ENCODE data around the gene ROR2.

DNA sequence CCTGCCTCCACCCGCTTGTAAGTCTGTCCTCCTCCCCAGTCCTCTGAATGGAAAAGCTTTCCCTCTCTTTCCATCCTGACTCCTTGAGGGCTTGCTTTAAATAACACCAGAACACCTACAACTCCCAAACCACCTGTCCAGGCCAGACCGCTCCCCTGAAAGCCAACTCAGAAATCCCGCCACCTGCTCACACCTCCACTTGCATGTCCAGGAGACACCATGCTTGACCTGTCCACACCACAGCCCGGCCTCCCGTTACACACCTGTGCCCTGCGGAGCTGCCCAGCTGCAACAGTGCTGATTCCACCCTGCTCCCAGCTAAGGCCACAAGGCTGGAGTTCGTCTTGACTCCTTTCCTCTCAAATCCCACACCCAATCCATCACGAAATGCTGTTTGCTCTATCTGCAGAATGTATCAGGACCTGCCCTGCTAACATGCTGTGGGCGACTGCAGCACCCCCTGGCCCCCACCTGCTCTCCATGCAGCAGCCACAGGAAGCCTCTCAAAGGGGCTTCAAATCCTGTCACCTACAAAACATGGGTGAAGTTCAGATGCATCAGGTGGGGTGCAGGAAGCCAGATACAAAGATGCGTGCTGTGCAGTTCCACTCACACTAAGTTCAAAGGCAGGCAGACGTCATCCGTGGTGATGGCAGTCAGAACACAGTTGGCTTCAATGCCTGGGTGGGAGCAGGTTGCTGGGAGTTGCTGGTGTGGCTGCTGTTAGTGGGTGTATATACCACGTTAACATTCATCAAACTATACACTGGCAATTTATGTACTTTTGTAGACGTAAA is 166.0 kb downstream of the ROR2 start:
- TF ChIP-seq POLR2AphosphoS5 (IDR thresholded peaks at IDR 0.05; ENCODE audit: low read depth, low read length), result no peak
- TF ChIP-seq, protein P1, sequence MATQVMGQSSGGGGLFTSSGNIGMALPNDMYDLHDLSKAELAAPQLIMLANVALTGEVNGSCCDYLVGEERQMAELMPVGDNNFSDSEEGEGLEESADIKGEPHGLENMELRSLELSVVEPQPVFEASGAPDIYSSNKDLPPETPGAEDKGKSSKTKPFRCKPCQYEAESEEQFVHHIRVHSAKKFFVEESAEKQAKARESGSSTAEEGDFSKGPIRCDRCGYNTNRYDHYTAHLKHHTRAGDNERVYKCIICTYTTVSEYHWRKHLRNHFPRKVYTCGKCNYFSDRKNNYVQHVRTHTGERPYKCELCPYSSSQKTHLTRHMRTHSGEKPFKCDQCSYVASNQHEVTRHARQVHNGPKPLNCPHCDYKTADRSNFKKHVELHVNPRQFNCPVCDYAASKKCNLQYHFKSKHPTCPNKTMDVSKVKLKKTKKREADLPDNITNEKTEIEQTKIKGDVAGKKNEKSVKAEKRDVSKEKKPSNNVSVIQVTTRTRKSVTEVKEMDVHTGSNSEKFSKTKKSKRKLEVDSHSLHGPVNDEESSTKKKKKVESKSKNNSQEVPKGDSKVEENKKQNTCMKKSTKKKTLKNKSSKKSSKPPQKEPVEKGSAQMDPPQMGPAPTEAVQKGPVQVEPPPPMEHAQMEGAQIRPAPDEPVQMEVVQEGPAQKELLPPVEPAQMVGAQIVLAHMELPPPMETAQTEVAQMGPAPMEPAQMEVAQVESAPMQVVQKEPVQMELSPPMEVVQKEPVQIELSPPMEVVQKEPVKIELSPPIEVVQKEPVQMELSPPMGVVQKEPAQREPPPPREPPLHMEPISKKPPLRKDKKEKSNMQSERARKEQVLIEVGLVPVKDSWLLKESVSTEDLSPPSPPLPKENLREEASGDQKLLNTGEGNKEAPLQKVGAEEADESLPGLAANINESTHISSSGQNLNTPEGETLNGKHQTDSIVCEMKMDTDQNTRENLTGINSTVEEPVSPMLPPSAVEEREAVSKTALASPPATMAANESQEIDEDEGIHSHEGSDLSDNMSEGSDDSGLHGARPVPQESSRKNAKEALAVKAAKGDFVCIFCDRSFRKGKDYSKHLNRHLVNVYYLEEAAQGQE (IDR thresholded peaks at IDR 0.05; ENCODE audit: insufficient read depth in 1 of 2, low read depth in 2 of 2, low read length in 2 of 2), result no peak
- no peak for TF ChIP-seq FOXP2 (optimal IDR thresholded peaks at IDR 0.05; ENCODE audit: borderline replicate concordance, extremely low read depth, extremely low read length, insufficient read depth)
